ENCODE data around the gene PRRG2.

PRRG2 gene

DNA sequence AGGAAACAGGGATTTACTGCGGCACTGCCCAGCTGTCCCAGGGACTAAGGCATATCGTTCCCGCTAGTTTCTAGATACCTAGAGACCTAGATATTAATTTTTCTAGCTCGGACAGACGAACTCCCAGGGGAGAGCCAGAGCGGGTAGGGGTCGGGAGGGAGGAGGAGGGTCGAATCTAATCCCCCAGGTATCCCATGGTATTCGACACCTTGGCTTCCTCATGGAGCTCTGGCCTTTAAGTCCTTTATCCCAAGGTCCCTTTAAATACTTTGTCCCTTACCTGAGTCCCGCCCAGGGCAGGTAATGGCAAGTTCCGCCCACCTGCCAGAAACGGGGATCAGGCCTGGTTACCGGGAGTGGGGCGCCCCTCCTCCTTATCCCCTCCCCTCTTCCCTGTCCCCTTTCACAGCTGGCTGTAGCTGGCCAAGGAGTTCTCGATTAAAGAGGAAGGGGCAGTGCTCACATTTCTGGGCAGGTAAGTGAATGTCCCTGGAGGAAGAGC, at the start of gene PRRG2:
PRRG2 (plus strand) TSS at position 310 of the 502 bp plus-strand sequence. CDS start 1,904 bp downstream, outside the sequence.
- H3K9me3 Mint-ChIP-seq: no peaks in the 10 kb centered on the region
- H3K27me3 Mint-ChIP-seq (ENCODE audit: low read depth, poor library complexity): peaks cover 9% of the 10 kb centered on the region
- H3K4me3 Mint-ChIP-seq: peak within 1 kb of the TSS; percentile 95
- H3K4me1 Mint-ChIP-seq: peaks cover 39% of the 10 kb centered on the region
- no peak for DNase-seq
- peaks cover 5% of the 10 kb centered on the region for H3K36me3 Mint-ChIP-seq (ENCODE audit: low read depth)
- H3K27ac Mint-ChIP-seq: peak within 1 kb of the TSS; percentile 96
- TF ChIP-seq, protein P1, sequence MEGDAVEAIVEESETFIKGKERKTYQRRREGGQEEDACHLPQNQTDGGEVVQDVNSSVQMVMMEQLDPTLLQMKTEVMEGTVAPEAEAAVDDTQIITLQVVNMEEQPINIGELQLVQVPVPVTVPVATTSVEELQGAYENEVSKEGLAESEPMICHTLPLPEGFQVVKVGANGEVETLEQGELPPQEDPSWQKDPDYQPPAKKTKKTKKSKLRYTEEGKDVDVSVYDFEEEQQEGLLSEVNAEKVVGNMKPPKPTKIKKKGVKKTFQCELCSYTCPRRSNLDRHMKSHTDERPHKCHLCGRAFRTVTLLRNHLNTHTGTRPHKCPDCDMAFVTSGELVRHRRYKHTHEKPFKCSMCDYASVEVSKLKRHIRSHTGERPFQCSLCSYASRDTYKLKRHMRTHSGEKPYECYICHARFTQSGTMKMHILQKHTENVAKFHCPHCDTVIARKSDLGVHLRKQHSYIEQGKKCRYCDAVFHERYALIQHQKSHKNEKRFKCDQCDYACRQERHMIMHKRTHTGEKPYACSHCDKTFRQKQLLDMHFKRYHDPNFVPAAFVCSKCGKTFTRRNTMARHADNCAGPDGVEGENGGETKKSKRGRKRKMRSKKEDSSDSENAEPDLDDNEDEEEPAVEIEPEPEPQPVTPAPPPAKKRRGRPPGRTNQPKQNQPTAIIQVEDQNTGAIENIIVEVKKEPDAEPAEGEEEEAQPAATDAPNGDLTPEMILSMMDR (IDR thresholded peaks at IDR 0.05): no peak

DNA sequence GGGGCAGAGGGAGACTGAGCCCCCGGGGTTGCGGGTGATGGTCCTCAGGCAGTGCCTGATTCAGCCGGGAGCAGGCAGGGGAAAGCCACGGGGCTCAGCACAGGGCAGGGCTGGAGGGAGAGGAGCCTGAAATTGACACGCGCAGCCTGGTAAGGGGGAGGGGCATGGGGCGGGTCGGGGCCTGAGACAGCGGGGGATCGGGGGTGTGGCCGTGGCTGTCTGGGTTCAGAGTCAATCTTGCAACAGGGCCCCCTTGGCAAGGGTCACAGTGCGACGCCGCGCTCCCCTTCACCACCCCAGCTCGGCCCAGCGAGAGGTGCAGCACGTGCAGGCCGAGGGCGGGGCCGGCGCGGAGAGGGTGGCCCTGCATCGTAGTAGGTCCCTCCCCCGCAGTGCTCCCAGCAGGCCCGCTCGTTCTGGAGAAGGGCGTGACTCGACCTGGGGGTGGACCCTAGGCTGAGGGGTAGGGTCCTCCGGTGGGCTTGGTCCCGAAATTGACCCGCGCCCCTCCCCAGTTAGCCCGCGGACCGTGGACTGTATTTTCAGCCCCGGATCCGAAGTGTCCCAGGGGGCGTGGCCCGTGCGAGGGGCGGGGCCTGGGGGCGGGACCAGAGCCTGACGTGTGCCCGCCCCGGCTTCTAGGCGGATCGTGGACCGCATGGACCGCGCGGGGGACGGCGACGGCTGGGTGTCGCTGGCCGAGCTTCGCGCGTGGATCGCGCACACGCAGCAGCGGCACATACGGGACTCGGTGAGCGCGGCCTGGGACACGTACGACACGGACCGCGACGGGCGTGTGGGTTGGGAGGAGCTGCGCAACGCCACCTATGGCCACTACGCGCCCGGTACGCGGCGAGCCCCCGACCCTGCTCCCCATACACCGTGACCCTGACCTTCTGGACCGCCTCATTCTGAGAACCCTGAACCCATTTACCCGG, 47.3 kb upstream of the PRRG2 start:
- H3K27ac Mint-ChIP-seq: no peak overlapping the region
- H3K36me3 Mint-ChIP-seq (ENCODE audit: low read depth): peaks cover 14% of the 10 kb centered on the region
- TF ChIP-seq, protein P1 (IDR thresholded peaks at IDR 0.05): peak; percentile 34
- no peaks in the 10 kb centered on the region for H3K9me3 Mint-ChIP-seq
- H3K27me3 Mint-ChIP-seq (ENCODE audit: low read depth, poor library complexity): peaks cover 18% of the 10 kb centered on the region
- H3K4me3 Mint-ChIP-seq: peak overlapping the region; percentile 81
- peak; percentile 92 for DNase-seq
- H3K4me1 Mint-ChIP-seq: peaks cover 28% of the 10 kb centered on the region

DNA sequence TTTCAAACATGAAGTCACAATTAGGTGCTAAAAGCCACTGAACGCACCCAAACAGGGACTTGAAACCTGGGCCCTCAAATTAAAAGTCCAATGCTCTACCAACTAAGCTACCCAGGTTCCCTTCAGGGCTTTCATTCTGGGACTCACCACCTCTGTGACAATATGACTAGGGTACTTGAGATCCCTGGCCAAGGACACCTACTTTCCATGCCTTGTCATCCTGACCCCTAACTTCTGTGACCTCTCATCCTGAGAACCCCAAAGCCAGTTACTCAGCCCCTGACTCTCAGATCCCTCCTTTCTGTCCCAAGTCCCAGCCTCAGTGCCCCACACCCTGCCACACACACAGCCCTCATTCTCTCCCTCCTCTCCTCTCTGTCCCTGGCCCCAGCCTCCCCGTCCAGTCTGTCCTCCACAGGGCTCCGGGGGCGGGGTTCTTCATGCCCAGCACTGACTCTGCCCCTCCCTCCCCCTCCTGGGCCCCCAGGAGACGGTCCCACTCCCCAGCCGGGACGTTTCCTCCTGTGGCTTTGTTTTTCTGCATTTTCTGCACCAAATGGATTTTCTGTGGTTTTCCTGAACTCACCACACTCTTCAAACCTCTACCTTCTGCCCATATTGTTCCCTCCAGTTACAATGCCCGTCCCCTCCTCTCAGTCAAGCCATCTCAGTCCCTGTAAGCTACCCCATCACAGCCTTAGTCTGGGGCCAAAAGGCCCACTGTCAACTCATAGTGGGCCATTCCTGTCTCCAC, 46.3 kb upstream of the PRRG2 start:
- Mint-ChIP-seq H3K27ac (no peak overlapping the region), H3K36me3 (ENCODE audit: low read depth) (peaks cover 10% of the 10 kb centered on the region)

DNA sequence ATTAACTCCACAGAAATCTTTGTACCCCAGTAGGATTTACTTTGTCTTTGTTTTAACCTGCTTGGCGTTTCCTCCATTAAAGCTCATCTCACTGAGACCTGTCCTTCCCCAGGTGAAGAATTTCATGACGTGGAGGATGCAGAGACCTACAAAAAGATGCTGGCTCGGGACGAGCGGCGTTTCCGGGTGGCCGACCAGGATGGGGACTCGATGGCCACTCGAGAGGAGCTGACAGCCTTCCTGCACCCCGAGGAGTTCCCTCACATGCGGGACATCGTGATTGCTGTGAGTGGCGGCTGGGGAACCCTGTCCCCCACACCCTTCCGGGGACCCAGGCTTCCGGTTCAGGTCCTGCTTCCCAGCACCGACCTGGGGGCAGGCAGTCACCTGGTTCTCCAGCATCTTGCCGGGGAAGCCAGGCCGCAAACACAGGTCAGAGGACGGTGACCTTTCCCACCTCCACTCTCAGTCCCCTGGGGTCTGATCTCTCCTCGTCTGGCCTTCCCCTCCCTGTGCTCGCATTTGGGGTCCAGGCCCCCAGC, 44.1 kb upstream of the PRRG2 start:
- Mint-ChIP-seq H3K36me3 (ENCODE audit: low read depth) (peaks cover 5% of the 10 kb centered on the region), H3K9me3 (no peaks in the 10 kb centered on the region), H3K27ac (no peak overlapping the region), H3K4me3 (no peak overlapping the region), H3K4me1 (peaks cover 24% of the 10 kb centered on the region), H3K27me3 (ENCODE audit: low read depth, poor library complexity) (peaks cover 8% of the 10 kb centered on the region)
- no peak for DNase-seq
- TF ChIP-seq, protein P1 (IDR thresholded peaks at IDR 0.05): no peak

More for the DNA sequence above, 46.3 kb upstream of the PRRG2 start:
- Mint-ChIP-seq H3K4me3 (peak overlapping the region; percentile 81), H3K27me3 (ENCODE audit: low read depth, poor library complexity) (peaks cover 14% of the 10 kb centered on the region), H3K9me3 (no peaks in the 10 kb centered on the region), H3K4me1 (peaks cover 28% of the 10 kb centered on the region)
- DNase-seq: no peak
- TF ChIP-seq, protein P1 (IDR thresholded peaks at IDR 0.05): no peak

DNA sequence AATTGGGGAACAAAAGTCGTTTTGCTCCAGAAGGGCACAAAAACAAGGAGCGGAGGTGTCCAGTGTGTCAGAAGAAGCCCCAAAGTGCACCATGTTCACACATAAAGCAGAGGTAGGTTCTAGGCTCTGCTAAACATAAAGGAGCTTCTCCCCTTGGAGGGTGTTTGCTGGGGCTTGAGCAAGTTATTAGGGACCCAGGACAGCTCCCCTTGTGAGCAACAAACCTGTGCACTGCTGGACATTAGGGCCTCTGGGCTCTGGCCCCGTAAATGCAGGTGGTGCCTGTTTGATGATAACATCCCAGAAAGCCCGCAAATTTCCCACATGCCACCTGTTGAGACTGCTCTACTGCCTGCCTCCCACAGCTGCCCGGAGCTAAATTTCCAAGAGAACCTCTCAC, 42.5 kb upstream of the PRRG2 start:
- TF ChIP-seq, protein P1 (IDR thresholded peaks at IDR 0.05): no peak
- H3K36me3 Mint-ChIP-seq (ENCODE audit: low read depth): peaks cover 5% of the 10 kb centered on the region
- peaks cover 33% of the 10 kb centered on the region for H3K4me1 Mint-ChIP-seq
- H3K27me3 Mint-ChIP-seq (ENCODE audit: low read depth, poor library complexity): peaks cover 8% of the 10 kb centered on the region
- no peak overlapping the region for H3K4me3 Mint-ChIP-seq
- no peak for DNase-seq
- H3K27ac Mint-ChIP-seq: no peak overlapping the region
- no peaks in the 10 kb centered on the region for H3K9me3 Mint-ChIP-seq

Data from nephron progenitor cell (in vitro differentiated cells).